Stimulated activated CD8-positive, alpha-beta memory T cell treated with anti-CD3 and anti-CD28 coated beads, Interleukin-7, amount 100 ng/mL, for 1 hour (primary cell): ENCODE data around the gene KDM4B.

ENCODE experiments used
- DNase-seq, 2 donors: peaks; one replicate each; pipeline ENCODE4 v3.0.0-alpha.2; 2020; ENCODE audit warnings: low read depth in 2 of 2

The KDM4B gene

GRCh38 chr19:5121266-5122120, 152.6 kb downstream of the KDM4B start:
- DNase-seq, result no peak

- DNase-seq, result no peak
Measured at GRCh38 chr19:5122121-5122400, 153.1 kb downstream of the KDM4B start.

- no peak for DNase-seq
Measured at GRCh38 chr19:5122671-5123409, 153.9 kb downstream of the KDM4B start.

DNA sequence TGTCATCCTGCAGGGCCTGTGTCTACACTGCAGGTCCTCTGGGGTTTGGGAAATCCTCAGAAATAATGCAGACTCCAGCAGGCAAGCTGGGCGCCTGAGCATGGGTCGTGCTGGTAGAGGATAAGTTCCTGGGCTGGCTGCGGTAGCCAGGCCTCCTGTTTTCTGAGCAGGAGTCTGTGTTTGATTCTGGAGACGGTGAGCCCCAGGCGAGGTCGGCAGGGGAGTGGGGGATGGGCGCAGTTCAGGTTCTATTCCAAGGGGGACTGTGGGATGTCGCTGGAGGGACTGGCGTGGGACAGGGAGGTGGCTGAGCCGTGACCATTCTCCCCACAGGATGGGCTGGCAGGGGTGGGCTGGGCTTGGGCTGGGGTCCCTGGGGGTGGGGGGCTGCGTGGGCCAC, 154.7 kb downstream of the KDM4B start:
- no peak for DNase-seq

DNA sequence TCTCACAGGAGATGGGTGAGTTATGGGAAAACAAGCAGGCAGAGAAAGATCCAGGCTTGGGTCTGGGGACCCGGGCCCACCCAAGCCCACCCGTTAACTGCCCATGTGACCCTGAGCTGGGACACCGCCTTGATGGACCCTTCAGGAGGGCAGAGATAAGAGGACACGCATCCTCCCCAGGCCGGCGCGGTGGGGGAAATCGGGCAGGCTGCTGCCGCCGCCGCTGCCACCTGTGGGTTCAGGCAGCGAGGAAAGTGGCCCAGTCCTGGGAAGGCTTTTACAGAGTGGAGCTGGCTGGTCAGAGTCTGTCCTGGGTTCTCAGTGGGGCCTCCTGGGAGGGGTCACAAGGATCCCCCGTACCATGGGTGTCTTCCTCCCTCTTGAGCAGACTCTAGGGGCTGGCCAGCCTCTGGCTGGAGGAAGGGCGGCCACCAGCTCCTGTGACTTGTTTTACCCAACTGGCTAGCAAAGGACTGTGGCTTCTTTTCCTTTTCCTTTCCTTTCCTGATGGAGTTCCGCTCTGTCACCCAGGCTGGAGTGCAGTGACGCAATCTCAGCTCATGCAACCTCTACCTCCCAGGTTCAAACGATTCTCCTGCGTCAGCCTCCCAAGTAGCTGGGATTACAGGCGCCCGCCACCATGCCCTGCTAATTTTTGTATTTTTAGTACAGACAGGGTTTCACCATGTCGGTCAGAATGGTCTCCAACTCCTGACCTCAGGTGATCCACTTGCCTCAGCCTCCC, 155.4 kb downstream of the KDM4B start:
- DNase-seq, result no peak

- no peak for DNase-seq
Measured at GRCh38 chr19:5125376-5125775, 156.5 kb downstream of the KDM4B start.

GRCh38 chr19:5125797-5126497, 157.0 kb downstream of the KDM4B start:
- DNase-seq, result no peak

- DNase-seq, result no peak
Measured at GRCh38 chr19:5126498-5127223, 157.7 kb downstream of the KDM4B start.

- DNase-seq, result no peak
Measured at GRCh38 chr19:5127717-5128116, 158.8 kb downstream of the KDM4B start.

GRCh38 chr19:5128251-5128935, 159.5 kb downstream of the KDM4B start:
- DNase-seq, result no peak

DNA sequence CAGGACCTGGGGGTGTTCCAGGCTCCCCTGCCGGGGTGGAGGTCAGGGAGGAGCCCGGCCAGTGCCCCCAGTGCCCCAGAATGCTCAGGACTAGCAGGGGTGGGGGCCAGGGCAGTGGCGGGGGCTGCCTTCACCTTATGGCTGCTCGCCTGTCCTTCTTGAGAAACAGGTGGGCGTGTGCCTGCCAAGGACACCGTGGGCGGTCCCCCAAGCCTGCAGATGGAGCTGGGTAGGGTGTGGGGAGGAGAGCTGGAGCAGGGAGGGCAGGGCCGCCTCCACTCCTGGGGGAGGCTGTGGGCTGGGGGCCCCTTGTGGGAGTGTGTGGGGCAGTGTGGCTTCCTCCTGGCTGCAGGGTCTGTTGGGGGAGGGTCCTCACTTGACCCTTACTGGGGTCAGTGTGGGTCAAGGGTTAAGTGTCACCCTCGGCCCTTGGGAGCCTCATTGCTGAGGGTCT, 160.1 kb downstream of the KDM4B start:
- DNase-seq, result no peak

DNA sequence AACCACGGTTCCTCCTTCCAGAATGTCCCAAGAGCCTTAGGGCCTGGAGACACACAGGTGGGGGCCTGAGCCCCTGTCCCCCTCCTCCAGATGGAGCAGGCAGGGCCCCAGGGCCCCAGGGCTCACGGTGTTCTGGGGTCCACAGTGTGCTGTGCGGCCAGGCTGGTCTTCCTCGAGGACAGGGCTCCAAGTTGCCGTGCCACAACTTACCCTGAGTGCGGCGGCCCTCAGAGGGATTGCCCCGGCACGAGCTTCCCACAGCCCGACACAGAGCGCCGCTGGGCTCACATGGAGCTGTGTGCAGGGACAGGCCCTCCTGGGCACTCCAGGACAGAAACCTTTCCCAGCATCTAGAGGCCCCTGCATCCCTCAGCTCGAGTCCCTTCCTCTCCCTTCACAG, 160.8 kb downstream of the KDM4B start:
- DNase-seq, result no peak

GRCh38 chr19:5130371-5131030, 161.6 kb downstream of the KDM4B start:
- peak; percentile 12 to 40 for DNase-seq

DNA sequence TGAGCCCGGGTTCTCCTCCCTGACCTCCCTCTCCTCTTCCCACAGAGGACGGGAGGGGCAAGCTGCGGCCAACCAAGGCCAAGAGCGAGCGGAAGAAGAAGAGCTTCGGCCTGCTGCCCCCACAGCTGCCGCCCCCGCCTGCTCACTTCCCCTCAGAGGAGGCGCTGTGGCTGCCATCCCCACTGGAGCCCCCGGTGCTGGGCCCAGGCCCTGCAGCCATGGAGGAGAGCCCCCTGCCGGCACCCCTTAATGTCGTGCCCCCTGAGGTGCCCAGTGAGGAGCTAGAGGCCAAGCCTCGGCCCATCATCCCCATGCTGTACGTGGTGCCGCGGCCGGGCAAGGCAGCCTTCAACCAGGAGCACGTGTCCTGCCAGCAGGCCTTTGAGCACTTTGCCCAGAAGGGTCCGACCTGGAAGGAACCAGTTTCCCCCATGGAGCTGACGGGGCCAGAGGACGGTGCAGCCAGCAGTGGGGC, 162.2 kb downstream of the KDM4B start:
- DNase-seq, result no peak

- no peak for DNase-seq
Measured at GRCh38 chr19:5131506-5132205, 162.7 kb downstream of the KDM4B start.

DNA sequence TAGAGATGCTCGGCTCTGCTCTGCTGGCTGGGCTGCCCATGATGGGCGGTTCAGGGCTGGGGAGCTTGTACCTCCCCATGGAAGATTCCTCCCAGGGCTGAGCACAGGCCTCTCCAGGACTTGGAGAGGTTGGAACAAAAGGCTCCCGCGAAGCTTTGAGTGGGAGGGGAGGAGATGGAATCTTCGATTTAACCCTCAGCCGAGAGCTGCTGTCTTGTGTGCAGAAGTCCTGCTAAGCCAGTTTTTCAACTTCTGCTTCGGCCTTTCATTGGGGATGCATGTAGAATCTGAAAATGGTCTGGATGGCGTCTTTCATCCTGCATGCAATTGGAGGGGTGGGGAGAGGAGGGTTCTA, 163.3 kb downstream of the KDM4B start:
- no peak for DNase-seq

DNA sequence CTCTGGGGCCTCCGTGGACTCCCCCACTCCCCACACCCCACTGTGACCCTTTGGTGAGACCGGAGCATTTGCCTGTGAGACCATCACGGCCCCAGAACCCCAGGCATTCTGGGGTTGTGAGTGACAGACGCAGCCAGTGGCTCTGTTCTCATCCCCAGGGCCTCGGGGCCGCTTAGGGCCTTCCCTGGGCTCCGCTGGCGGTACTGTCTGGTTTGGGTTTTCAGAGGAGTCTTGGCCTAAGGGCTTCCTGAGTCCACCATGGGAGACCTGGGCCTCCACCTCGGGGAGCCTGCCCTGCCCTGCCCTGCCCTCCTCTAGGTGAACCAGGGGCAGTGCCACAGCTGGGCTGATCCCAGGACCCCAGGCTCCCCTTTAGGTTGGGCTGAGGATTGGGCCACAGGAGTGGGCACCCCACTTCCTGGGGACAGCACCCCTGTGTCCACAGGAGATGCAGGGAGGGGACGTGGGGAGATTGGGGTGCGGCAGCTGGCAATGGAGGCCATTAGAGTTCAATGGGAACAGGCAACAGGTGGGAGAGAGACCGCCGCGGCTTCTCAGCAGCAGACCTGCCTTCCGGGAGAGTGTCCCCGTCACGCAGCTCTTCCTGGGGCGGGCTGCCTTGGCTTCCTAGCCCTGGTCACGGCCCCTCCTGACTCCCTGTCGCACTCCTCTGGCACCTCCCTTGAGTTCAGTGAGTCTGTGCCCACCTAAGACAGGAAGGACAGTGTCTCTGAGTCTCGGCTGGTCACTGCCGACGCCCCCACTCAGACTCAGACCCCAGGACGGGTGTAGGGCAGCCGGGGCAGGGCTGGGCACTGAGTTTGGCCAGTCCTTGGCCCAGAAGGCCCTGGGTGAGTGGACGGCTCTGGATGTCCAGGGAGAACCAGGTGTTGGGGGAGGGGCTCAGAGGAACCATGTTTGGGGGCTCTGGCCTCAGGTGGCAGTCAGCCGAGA, 164.1 kb downstream of the KDM4B start:
- no peak for DNase-seq

- DNase-seq, result no peak
Measured at GRCh38 chr19:5133986-5134595, 165.2 kb downstream of the KDM4B start.
